22Rv1 (cell line): Measurements from ENCODE around the gene RAB1B.

ENCODE experiments used
- ZFX ChIP-seq: fragments of 450-650 bp; IDR thresholded peaks from 2 replicates; pipeline ENCODE4 v1.6.1; 2017; ENCODE audit warnings: antibody characterized with exemption, borderline replicate concordance
- TF ChIP-seq, protein P1 (sequence below): fragments of 450-650 bp; IDR thresholded peaks from 2 replicates; pipeline ENCODE4 v1.5.1; 2017; ENCODE audit warnings: mild to moderate bottlenecking

DNA sequence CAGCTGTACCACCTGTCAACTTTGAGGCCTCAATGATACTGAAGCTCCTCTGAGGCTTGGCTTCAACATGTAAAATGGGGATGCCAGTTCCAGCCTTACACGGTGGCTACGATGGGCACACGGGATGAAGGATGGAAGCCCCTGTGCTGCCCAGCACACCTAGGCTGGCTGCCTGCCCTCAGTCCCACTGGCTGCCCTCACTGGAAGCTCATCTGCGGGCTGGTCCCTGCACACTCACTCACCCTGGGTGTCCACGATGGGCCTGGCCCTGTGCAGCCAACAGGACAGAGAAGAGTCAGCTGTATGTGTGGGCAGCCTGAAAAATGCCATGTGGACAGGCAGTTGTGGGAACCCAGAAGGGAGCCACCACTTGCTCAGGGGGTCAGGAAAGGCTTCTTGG, 18.3 kb downstream of the RAB1B start:
- TF ChIP-seq, protein P1, sequence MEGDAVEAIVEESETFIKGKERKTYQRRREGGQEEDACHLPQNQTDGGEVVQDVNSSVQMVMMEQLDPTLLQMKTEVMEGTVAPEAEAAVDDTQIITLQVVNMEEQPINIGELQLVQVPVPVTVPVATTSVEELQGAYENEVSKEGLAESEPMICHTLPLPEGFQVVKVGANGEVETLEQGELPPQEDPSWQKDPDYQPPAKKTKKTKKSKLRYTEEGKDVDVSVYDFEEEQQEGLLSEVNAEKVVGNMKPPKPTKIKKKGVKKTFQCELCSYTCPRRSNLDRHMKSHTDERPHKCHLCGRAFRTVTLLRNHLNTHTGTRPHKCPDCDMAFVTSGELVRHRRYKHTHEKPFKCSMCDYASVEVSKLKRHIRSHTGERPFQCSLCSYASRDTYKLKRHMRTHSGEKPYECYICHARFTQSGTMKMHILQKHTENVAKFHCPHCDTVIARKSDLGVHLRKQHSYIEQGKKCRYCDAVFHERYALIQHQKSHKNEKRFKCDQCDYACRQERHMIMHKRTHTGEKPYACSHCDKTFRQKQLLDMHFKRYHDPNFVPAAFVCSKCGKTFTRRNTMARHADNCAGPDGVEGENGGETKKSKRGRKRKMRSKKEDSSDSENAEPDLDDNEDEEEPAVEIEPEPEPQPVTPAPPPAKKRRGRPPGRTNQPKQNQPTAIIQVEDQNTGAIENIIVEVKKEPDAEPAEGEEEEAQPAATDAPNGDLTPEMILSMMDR = no peak
- no peak for TF ChIP-seq ZFX
